GM04503 (cell line): Measurements from ENCODE around the gene TMEM131.
"Not testable (repeated sequence)": the region's sequence is repeated elsewhere in the genome, so short reads cannot be mapped to it uniquely, and the experiment has no call there.

Experiments
- DNase-seq: peaks from one replicate; pipeline ENCODE4 v3.0.0-alpha.2; 2012; ENCODE audit warnings: low read depth

The TMEM131 gene

DNA sequence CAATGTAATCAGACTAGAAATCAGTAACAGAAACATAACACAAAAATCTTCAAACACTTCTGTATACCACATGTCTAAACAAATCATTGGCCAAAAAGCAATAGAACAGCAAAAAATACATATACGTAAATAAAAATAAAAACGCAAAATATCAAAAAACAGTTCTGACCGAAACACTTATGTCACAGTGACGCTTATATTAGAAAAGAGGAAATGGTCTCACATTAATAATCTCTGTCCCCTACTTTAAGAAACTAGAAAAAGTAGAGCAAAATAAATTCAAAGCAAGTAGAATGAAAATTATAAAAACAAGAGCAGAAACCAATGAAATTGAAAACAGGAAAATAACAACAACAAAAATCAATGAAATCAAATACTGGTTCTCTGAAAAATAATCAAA is 41.9 kb downstream of the TMEM131 start:
- DNase-seq, result no peak

GRCh38 chr2:97952357-97952756 is 43.4 kb downstream of the TMEM131 start:
- DNase-seq, result no peak

- no peak for DNase-seq
These were observed 44.5 kb downstream of the TMEM131 start for GRCh38 chr2:97951155-97951680.

GRCh38 chr2:97950329-97951154 is 45.2 kb downstream of the TMEM131 start:
- DNase-seq, result peak; percentile 56

- no peak for DNase-seq
These were observed 46.8 kb downstream of the TMEM131 start for GRCh38 chr2:97948926-97949325.

DNA sequence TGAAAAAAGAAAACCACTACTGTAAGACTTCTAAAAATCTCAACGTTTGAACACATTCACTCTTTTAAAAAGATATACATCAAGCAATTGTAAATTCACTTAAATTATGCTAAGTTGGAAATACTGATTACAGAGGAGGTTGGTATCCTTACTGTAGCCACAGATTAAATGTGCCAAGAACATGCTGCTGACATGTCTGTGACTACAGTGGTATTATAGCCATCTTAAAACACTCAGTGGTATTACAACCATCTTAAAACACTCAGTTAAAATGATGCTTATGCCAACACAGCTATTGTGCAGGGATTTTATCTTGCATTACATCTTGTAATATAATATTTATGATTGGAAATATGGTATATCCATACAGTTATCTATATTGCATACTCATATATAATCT is 50.0 kb downstream of the TMEM131 start:
- DNase-seq, result no peak

DNA sequence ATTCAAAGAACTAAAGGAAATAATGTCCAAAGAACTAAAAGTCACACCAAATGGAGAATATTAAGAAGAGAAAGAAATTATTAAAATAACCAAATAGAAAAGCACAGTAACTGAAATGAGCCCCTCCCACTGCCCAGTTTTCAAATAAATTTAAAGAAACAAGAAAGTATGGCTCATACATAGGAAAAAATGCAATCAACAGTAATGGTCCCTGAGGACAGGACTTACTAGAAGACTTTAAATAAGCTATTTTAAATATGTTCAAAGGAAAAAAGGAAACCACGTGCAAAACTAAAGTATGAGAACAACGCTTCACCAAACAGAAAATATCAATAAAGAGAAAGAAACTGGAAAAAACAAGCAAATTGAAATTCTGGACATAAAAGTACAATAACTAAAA is 58.9 kb downstream of the TMEM131 start:
- no peak for DNase-seq

- DNase-seq, result no peak
These were observed 59.5 kb downstream of the TMEM131 start for GRCh38 chr2:97936199-97936598.

DNA sequence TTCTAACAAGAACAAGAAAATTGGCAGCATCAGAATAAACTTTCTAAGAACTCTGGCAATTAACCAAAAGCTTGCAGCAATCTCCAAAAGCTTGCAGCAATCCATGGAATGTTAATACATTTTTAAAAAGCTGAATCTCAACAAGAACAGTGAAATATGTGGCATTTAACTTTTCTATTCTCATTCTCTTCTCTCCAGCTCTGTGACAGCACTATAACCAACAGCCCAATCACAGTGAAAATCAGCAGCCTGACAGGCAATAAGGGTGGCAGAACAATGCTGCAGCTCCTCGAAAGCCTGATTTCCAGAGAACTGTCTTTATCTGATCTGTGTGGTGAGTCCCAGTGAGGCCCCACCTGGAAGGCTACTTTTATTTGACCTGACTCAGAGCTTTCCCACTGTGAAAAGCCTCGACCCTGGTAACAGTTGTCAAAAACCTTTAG is 60.0 kb downstream of the TMEM131 start:
- DNase-seq, result peak; percentile 60

GRCh38 chr2:97932975-97933662 is 62.6 kb downstream of the TMEM131 start:
- no peak for DNase-seq

DNA sequence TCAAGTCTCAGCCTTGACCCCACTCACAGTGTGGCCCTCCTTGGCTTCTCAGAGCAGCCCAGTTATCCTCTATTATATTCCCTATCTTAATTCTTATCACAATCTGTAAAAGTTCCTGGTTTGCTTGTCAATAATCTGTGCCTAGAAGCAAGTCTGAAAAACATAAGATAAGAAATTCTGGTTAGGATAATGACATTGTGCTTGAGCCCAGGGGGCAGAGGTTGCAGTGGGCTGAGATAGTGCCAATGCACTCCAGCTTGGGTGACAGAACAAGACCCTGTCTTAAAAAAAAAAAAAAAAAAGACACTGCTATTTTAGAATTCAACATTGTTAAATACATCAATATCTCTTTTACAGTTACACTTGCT is 63.9 kb downstream of the TMEM131 start:
- DNase-seq, result no peak

DNA sequence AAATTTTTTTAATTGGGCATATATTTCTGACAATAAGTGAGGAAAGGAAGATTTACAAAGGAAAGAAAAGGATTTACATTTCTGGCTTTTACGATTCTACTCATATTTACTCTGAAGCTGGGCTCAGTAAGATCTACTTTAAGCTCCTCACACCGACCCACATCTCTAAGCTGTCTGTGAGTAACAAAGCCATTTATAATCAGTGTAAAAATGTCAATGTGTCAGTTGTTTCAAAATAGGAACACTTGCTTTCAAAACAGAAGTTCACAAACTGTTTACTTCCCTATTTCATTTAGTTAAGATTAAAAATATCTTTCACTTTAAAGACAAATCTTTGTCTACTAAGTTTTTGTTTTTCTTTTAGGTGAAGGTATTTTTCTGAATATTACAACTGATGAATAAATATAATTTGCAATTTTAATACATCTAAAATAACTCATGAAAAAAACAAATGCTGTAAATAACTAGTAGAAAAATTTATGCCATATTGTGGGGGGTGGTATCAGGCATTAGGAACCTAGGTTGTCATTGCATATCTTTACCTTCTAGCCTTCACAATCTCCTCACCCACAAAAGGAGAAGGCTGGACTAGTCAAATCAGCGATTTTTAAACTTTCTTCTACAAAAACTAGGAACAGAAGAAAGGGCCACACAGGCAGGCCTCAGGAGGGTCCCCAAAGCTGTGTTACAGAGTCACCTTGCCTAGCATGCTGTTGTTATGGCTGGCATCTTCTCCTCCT is 64.5 kb downstream of the TMEM131 start:
- DNase-seq, result no peak

DNA sequence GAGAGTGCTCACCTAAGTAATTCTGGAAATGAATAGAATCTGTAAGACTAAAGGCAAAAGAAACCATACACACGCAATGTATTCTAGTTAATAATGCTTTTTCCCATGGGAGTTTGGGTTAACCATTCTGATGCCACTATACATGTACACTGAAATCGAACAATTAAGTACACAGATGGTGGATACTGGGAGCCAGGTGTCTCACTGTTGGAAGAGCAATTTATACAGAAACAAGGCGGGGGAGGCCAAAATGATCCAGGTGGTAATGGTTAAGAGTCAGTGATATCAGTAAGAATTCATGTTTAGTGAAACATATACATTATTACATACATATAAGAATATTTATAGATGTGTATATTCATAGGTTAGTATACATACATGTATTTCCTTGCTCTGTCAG is 67.2 kb downstream of the TMEM131 start:
- DNase-seq, result no peak

DNA sequence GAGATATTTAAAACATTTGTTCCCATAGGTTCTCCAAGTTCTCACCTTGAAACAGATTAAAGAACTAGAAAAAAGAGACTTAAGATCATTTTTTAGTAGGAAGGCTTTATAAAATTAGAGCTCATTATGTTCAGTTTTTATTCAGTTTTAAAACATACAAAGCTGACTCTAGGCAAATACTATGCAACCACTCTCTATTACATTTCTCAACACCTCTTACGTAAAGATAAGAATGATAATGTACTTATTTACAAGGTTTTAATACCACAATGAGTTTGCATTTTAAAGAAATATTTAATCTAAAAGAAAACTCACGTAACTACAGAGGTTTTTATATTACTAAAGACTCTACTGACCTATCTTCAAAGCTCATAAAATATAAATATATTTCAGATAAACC is 68.8 kb downstream of the TMEM131 start:
- DNase-seq, result no peak

GRCh38 chr2:97924194-97924593 is 71.6 kb downstream of the TMEM131 start:
- no peak for DNase-seq

GRCh38 chr2:97919858-97920257 is 75.9 kb downstream of the TMEM131 start:
- no peak for DNase-seq

DNA sequence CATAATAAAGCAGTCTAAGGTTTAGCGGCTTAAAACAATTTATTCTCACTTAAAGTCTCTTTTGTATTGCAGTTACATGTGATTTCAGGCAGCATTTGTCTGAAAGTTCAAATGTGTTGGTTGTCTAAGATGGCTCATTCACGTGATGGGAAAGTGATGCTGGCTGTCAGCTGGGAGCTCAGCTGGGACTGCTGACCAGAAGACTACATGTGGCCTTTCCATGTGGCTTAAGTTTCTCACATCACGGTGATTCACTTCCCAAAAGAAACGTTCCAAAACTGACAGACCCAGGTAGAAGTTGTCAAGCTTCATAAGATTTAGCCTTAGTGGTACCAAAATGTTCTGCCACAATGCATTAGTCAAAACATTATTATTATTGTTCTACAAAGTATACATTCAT is 76.9 kb downstream of the TMEM131 start:
- DNase-seq, result no peak

GRCh38 chr2:97917668-97918067 is 78.1 kb downstream of the TMEM131 start:
- not testable (repeated sequence) for DNase-seq

DNA sequence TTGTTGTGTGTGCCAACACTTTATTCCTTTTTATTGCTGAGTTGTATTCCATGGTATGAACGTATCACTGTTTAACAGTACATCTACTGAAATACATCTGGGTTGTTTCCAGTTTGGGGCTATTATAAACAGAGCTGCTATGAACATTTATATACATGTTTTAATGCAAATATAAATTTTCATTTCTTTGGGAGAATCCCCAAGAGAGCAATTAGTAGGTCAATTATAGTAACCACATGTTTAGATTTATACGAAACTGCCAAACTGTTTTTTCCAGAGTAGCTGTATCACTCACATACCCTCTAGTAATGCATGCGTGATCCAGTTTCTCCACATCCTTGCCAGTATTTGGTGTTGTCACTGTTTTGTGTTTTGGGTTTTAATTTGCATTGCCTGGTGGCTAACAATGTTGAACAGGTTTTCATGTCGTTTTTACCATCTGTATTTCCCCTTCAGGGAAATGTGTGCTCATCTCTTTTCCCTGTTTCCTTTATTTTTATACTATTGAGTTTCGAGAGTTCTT is 81.0 kb downstream of the TMEM131 start:
- DNase-seq, result no peak

DNA sequence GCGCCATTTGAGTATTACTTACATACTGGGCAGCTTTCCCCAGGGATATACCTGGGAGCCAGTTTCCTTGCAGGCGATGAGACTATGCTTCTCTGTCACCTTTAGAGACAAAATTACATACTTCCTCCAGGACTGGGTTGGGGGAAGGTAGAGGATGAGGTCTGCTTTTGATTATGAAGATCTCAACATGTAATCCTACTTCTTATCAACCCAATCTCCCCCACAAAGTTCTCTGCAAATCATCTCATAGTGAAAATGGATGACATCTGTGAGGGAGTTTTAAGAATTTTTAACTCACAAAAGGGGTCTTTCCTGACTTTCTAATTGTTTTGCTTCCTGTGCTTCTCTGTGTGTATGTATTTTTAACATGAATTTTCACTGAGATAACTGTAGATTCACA is 81.9 kb downstream of the TMEM131 start:
- no peak for DNase-seq

GRCh38 chr2:97911922-97912575 is 83.7 kb downstream of the TMEM131 start:
- DNase-seq, result no peak
